ENCODE measurements around the gene ZNF521.

DNA sequence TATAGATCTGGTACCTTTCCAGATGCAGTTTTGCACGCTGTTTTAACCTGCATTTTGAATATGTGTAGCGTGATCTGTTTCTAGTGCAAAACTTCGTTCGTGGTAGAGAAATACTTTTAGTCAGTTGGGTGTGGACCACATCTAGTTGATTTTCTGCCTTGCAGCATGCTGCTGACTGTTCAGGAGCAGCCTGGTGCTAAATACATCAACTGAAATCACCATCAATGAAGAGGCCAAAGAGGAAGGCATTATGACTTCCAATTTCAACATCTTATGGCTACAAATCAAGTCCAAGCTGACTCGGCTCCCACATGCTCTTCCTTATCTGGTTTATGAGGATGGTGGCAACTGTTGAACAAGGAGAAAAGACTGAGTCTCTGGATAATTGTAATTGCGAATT, 298.5 kb downstream of the ZNF521 start:
- TF ChIP-seq, protein P1, sequence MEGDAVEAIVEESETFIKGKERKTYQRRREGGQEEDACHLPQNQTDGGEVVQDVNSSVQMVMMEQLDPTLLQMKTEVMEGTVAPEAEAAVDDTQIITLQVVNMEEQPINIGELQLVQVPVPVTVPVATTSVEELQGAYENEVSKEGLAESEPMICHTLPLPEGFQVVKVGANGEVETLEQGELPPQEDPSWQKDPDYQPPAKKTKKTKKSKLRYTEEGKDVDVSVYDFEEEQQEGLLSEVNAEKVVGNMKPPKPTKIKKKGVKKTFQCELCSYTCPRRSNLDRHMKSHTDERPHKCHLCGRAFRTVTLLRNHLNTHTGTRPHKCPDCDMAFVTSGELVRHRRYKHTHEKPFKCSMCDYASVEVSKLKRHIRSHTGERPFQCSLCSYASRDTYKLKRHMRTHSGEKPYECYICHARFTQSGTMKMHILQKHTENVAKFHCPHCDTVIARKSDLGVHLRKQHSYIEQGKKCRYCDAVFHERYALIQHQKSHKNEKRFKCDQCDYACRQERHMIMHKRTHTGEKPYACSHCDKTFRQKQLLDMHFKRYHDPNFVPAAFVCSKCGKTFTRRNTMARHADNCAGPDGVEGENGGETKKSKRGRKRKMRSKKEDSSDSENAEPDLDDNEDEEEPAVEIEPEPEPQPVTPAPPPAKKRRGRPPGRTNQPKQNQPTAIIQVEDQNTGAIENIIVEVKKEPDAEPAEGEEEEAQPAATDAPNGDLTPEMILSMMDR (IDR thresholded peaks at IDR 0.05; ENCODE audit: insufficient read depth, low read depth, low read length) = no peak
- no peak for TF ChIP-seq EZH2 (IDR thresholded peaks at IDR 0.05; ENCODE audit: insufficient read depth, low read length)
